Left lung (tissue), 10 donors: ENCODE measurements around the gene CSPG4. TPM values are rescaled to one million over a fixed set of nuclear protein-coding genes. Genes with fewer than 3 reads are reported as not detected.
A peak's percentile ranks its signal among the peaks of the same experiment; 100 is the strongest.
"Not testable (repeated sequence)": the region's sequence is repeated elsewhere in the genome, so short reads cannot be mapped to it uniquely, and the experiment has no call there.

ENCODE experiments used
- ATAC-seq: fragments of 200-7000 bp; cut with Tn5 transposase; one replicate; pipeline ENCODE4 v1.9.1; 2020; ENCODE audit warnings: moderate library complexity
- DNase-seq, 4 donors: peaks; one replicate each; pipeline ENCODE4 v3.0.0-alpha.2; 2013 to 2020
- H3K27ac ChIP-seq, 2 donors: fragments of 200-600 bp; sonication (generic) in 1 of 2; one replicate each; pipeline versions ENCODE4 v1.5.0 to v1.8.0; 2020 to 2021
- H3K27me3 ChIP-seq, 2 donors: fragments of 200-600 bp; sonication (generic) in 1 of 2; one replicate each; pipeline versions ENCODE4 v1.5.0 to v1.8.0; 2020 to 2021
- H3K36me3 ChIP-seq, 2 donors: fragments of 200-600 bp; sonication (generic) in 1 of 2; one replicate each; pipeline versions ENCODE4 v1.5.0 to v1.8.0; 2020 to 2021
- H3K4me1 ChIP-seq, 2 donors: fragments of 200-600 bp; one replicate each; pipeline ENCODE4 v1.8.0; 2021
- H3K4me3 ChIP-seq, 2 donors: fragments of 200-600 bp; sonication (generic) in 1 of 2; one replicate each; pipeline versions ENCODE4 v1.5.0 to v1.8.0; 2020 to 2021; ENCODE audit warnings: mild to moderate bottlenecking in 1 of 2
- H3K9me3 ChIP-seq, 2 donors: fragments of 200-600 bp; sonication (generic) in 1 of 2; one replicate each; pipeline versions ENCODE4 v1.5.0 to v1.8.0; 2020 to 2021
- CTCF ChIP-seq, 2 donors: fragments of 200-600 bp; sonication (generic) in 1 of 2; IDR thresholded peaks; one replicate each; pipeline versions ENCODE4 v1.5.0 to v1.8.0; 2021; ENCODE audit warnings: antibody characterized with exemption in 2 of 2
- intact Hi-C, 2 donors: fragments of 100-400 bp; cut with DNase I; formaldehyde crosslinking; loops; one replicate each; pipeline versions ENCODE4 v1.11.2 to v1.14.2; 2022
- polyA plus RNA-seq, 6 donors: library from polyadenylated mRNA; unstranded; fragments of 120-200 nt; gene quantifications; one replicate each; pipeline ENCODE4 v1.2.1, GENCODE V29; 2013; ENCODE audit not compliant: insufficient read length in 6 of 6
- total RNA-seq, 2 donors: library from RNA; stranded (reverse); fragmentation: NEBNext Ultra II Directional; extraction: Animal tissue kit (Norgen Biotek cat#: 25700); gene quantifications; one replicate each; pipeline ENCODE4 v1.2.1, GENCODE V29; 2021
- donor health status: DM: no; HTN: yes; CAD: no.
- donor health status: DM: no; HTN: no; CAD: no.

CSPG4 gene
- total and polyA plus RNA-seq, 8 donors: 18.4 to 36.1 (median 23.8) TPM

GRCh38 chr15:75721480-75721922 is 8.9 kb upstream of the CSPG4 start:
- DNase-seq (peak in 1 of 4 donors; percentile 31), ATAC-seq (no peak)
- H3K9me3 ChIP-seq: no peaks in the 10 kb centered on the region
- H3K27me3 ChIP-seq: no peaks in the 10 kb centered on the region
- no peak overlapping the region for H3K4me3 ChIP-seq
- no peaks in the 10 kb centered on the region for H3K36me3 ChIP-seq
- intact Hi-C loops: no loop called here
- no peak for TF ChIP-seq CTCF (IDR thresholded peaks at IDR 0.05)
- H3K4me1 ChIP-seq: peaks cover 4 to 14% of the 10 kb centered on the region in 2 donors
- no peak overlapping the region for H3K27ac ChIP-seq

- Histone ChIP-seq H3K27ac (no peak overlapping the region), H3K36me3 (no peaks in the 10 kb centered on the region), H3K4me1 (peaks cover 4 to 14% of the 10 kb centered on the region in 2 donors), H3K27me3 (no peaks in the 10 kb centered on the region), H3K9me3 (no peaks in the 10 kb centered on the region), H3K4me3 (no peak overlapping the region)
- TF ChIP-seq CTCF (IDR thresholded peaks at IDR 0.05): no peak
- DNase-seq: peak in 3 of 4 donors; percentile 71 to 85 (median 75)
- intact Hi-C loops: no loop called here
- ATAC-seq: peak; percentile 27
These were observed 8.3 kb upstream of the CSPG4 start for GRCh38 chr15:75720787-75721479.

- Histone ChIP-seq H3K9me3 (no peaks in the 10 kb centered on the region), H3K36me3 (no peaks in the 10 kb centered on the region), H3K27me3 (no peaks in the 10 kb centered on the region), H3K27ac (no peak overlapping the region), H3K4me1 (peaks cover 4 to 14% of the 10 kb centered on the region in 2 donors), H3K4me3 (no peak overlapping the region)
- intact Hi-C loops: no loop called here
- ATAC-seq (no peak), DNase-seq (peak in 1 of 4 donors; percentile 20)
- no peak for TF ChIP-seq CTCF (IDR thresholded peaks at IDR 0.05)
These were observed 7.6 kb upstream of the CSPG4 start for GRCh38 chr15:75720297-75720696.

- DNase-seq (peak in 1 of 4 donors; percentile 24), ATAC-seq (no peak)
- no peak overlapping the region for H3K4me3 ChIP-seq
- H3K27me3 ChIP-seq: peaks cover 0 to 7% of the 10 kb centered on the region in 2 donors
- H3K27ac ChIP-seq: no peak overlapping the region
- H3K9me3 ChIP-seq: no peaks in the 10 kb centered on the region
- no peak for TF ChIP-seq CTCF (IDR thresholded peaks at IDR 0.05)
- intact Hi-C loops: no loop called here
- H3K36me3 ChIP-seq: no peaks in the 10 kb centered on the region
- H3K4me1 ChIP-seq: peaks cover 0 to 9% of the 10 kb centered on the region in 2 donors
These were observed 5.7 kb upstream of the CSPG4 start for GRCh38 chr15:75718328-75718727.

GRCh38 chr15:75717001-75717400 is 4.4 kb upstream of the CSPG4 start:
- H3K4me3 ChIP-seq, intact Hi-C loops, H3K9me3 ChIP-seq, ATAC-seq, H3K27ac ChIP-seq, H3K36me3 ChIP-seq, DNase-seq: not testable (repeated sequence)
- peaks cover 2 to 13% of the 10 kb centered on the region in 2 donors for H3K4me1 ChIP-seq
- H3K27me3 ChIP-seq: peaks cover 0 to 20% of the 10 kb centered on the region in 2 donors

GRCh38 chr15:75716249-75716950 is 3.8 kb upstream of the CSPG4 start:
- not testable (repeated sequence) for H3K27ac ChIP-seq

GRCh38 chr15:75715312-75715832 is 2.7 kb upstream of the CSPG4 start:
- H3K4me1 ChIP-seq, ATAC-seq, intact Hi-C loops, H3K36me3 ChIP-seq, DNase-seq, H3K4me3 ChIP-seq, H3K9me3 ChIP-seq, H3K27ac ChIP-seq: not testable (repeated sequence)
- peaks cover 0 to 20% of the 10 kb centered on the region in 2 donors for H3K27me3 ChIP-seq

More at GRCh38 chr15:75716249-75716950, 3.8 kb upstream of the CSPG4 start:
- ATAC-seq: peak; percentile 73
- H3K36me3 ChIP-seq, H3K9me3 ChIP-seq, H3K4me3 ChIP-seq, intact Hi-C loops, DNase-seq: not testable (repeated sequence)
- Histone ChIP-seq H3K4me1 (peaks cover 2 to 13% of the 10 kb centered on the region in 2 donors), H3K27me3 (peaks cover 0 to 20% of the 10 kb centered on the region in 2 donors)
